Fibroblast of skin of scalp (primary cell): Measurements from ENCODE around the gene SLPI.

Experiments used
- DNase-seq: peaks from one replicate; pipeline ENCODE4 v3.0.0-alpha.2; 2013

The SLPI gene

GRCh38 chr20:45212836-45213235 is 41.5 kb downstream of the SLPI start:
- no peak for DNase-seq

- no peak for DNase-seq
These were observed 42.5 kb downstream of the SLPI start for GRCh38 chr20:45211569-45212474.

- no peak for DNase-seq
These were observed 44.4 kb downstream of the SLPI start for GRCh38 chr20:45209924-45210323.

GRCh38 chr20:45206725-45207124 is 47.6 kb downstream of the SLPI start, which contains the start of gene SEMG1:
Gene SEMG1, plus strand, starts transcription at chr20:45207033. Its CDS starts 21 bp downstream, at chr20:45207054.
- DNase-seq = no peak
